HL-60 (cell line): Measurements from ENCODE around the gene SLC6A9.

Source experiments
- DNase-seq, 2 experiments: peaks; one replicate each; pipeline ENCODE4 v3.0.0-alpha.2; 2010 to 2020; ENCODE audit warnings: low read depth in 1 of 2, low spot score in 1 of 2
- H3K27ac ChIP-seq: fragments of 250-450 bp; sonication (Bioruptor Pico); replicated peaks from 2 replicates; pipeline ENCODE4 v1.5.1; 2020; ENCODE audit warnings: mild to moderate bottlenecking, moderate library complexity
- H3K27me3 ChIP-seq: fragments of 250-450 bp; sonication (Bioruptor Pico); 2 replicates; pipeline ENCODE4 v1.5.1; 2021; ENCODE audit warnings: mild to moderate bottlenecking, moderate library complexity; ENCODE audit not compliant: insufficient read depth, poor library complexity, severe bottlenecking
- H3K4me3 ChIP-seq: replicated peaks from 2 replicates; pipeline ENCODE4 v1.5.1; 2011; ENCODE audit warnings: mild to moderate bottlenecking, control low read depth, low read length; ENCODE audit not compliant: insufficient read depth
- GABPA ChIP-seq: IDR thresholded peaks from 2 replicates; pipeline ENCODE4 v1.6.1; 2012; ENCODE audit warnings: low read depth
- POLR2AphosphoS5 ChIP-seq: IDR thresholded peaks from 2 replicates; pipeline ENCODE4 v1.6.1; 2012; ENCODE audit warnings: low read depth
- SPI1 ChIP-seq: IDR thresholded peaks from 2 replicates; pipeline ENCODE4 v1.6.1; 2012; ENCODE audit warnings: low read depth, mild to moderate bottlenecking, borderline replicate concordance
- TF ChIP-seq, protein P1 (sequence below): IDR thresholded peaks from 2 replicates; pipeline ENCODE4 v1.6.1; 2012; ENCODE audit warnings: low read depth; ENCODE audit not compliant: insufficient replicate concordance
- TF ChIP-seq, protein P2 (sequence below): IDR thresholded peaks from one replicate; pipeline ENCODE4 v1.5.1; 2011; ENCODE audit warnings: low read length, control low read depth, inconsistent platforms; ENCODE audit not compliant: insufficient read depth

SLC6A9 gene

DNA sequence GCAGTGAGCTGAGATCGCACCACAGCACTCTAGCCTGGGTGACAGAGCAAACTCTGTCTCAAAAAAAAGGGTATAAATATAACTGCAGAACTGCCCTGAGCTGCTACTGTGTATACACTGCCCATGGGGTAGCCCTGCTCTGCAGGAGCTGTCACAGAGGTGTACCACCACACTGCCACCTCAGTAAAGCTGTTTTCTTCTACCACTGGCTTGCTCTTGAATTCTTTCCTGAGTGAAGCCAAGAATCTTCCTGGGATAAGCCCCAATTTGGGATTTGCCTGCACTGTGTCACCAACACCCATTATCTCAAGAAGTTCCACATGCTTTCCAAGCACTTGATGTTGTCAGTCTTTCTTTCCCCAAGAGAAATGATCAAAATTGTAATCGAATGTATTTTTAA, 30.6 kb upstream of the SLC6A9 start:
- no peak for TF ChIP-seq POLR2AphosphoS5
- TF ChIP-seq, protein P1, sequence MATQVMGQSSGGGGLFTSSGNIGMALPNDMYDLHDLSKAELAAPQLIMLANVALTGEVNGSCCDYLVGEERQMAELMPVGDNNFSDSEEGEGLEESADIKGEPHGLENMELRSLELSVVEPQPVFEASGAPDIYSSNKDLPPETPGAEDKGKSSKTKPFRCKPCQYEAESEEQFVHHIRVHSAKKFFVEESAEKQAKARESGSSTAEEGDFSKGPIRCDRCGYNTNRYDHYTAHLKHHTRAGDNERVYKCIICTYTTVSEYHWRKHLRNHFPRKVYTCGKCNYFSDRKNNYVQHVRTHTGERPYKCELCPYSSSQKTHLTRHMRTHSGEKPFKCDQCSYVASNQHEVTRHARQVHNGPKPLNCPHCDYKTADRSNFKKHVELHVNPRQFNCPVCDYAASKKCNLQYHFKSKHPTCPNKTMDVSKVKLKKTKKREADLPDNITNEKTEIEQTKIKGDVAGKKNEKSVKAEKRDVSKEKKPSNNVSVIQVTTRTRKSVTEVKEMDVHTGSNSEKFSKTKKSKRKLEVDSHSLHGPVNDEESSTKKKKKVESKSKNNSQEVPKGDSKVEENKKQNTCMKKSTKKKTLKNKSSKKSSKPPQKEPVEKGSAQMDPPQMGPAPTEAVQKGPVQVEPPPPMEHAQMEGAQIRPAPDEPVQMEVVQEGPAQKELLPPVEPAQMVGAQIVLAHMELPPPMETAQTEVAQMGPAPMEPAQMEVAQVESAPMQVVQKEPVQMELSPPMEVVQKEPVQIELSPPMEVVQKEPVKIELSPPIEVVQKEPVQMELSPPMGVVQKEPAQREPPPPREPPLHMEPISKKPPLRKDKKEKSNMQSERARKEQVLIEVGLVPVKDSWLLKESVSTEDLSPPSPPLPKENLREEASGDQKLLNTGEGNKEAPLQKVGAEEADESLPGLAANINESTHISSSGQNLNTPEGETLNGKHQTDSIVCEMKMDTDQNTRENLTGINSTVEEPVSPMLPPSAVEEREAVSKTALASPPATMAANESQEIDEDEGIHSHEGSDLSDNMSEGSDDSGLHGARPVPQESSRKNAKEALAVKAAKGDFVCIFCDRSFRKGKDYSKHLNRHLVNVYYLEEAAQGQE, result no peak
- TF ChIP-seq SPI1, result no peak
- no peak for TF ChIP-seq GABPA
- TF ChIP-seq, protein P2, sequence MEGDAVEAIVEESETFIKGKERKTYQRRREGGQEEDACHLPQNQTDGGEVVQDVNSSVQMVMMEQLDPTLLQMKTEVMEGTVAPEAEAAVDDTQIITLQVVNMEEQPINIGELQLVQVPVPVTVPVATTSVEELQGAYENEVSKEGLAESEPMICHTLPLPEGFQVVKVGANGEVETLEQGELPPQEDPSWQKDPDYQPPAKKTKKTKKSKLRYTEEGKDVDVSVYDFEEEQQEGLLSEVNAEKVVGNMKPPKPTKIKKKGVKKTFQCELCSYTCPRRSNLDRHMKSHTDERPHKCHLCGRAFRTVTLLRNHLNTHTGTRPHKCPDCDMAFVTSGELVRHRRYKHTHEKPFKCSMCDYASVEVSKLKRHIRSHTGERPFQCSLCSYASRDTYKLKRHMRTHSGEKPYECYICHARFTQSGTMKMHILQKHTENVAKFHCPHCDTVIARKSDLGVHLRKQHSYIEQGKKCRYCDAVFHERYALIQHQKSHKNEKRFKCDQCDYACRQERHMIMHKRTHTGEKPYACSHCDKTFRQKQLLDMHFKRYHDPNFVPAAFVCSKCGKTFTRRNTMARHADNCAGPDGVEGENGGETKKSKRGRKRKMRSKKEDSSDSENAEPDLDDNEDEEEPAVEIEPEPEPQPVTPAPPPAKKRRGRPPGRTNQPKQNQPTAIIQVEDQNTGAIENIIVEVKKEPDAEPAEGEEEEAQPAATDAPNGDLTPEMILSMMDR, result no peak
- H3K27me3 ChIP-seq, result no peaks in the 10 kb centered on the region
- no peak for DNase-seq
- no peak overlapping the region for H3K4me3 ChIP-seq
- no peak overlapping the region for H3K27ac ChIP-seq

DNA sequence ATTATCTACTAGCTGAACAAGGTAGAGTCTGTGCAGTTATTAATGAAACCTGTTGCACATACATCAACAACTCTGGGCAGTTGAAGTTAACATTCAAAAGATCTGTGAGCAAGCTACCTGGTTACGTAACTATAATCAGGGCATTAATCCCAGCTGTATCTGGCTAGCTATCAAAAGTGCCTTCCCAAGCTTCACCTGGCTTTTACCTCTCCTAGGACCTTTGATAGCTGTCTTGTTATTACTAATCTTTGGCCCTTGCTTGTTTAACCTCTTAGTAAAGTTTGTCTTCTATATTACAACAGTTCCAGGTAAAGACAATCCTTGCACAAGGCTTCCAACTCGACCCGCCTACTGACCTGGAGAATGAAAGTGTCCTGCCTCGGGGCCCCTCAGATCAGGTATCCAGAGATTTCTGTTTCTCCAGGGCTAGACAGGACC, 29.6 kb upstream of the SLC6A9 start:
- no peak overlapping the region for H3K4me3 ChIP-seq
- H3K27ac ChIP-seq, result no peak overlapping the region
- TF ChIP-seq GABPA, result no peak
- no peak for TF ChIP-seq SPI1
- TF ChIP-seq, protein P2, result no peak
- TF ChIP-seq, protein P1, result no peak
- TF ChIP-seq POLR2AphosphoS5, result no peak
- H3K27me3 ChIP-seq, result no peaks in the 10 kb centered on the region
- DNase-seq, result no peak

DNA sequence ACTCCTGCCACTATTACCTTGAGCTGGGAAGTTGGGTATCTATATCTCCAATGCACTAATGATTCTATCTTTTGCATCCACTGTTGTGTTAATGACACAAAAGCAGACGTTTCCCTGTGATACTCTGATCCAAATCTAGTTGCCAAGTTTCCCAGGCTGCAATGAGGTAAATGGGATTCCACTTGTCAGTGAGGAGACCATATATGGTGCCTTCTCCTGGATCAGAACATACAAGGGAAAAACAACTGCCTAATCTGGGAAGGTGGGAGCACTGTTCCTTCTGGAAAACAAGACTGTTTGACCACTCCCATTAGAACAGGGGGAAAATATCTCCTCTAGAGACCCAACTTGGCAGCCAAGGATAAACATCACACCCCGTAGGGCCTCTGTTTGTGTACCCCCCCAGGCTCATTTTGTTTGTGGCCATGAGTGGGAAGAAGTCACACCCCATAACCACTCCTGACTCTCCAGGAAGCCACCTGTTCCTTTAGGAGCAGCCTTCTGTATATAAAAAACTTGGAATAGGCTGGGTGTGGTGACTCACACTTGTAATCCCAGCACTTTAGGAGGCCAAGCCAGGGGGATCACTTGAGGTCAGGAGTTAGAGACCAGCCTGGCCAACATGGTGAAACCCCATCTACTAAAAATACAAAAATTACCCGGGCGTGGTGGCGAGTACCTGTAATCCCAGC, 28.5 kb upstream of the SLC6A9 start:
- Histone ChIP-seq H3K27ac (no peak overlapping the region), H3K27me3 (no peaks in the 10 kb centered on the region), H3K4me3 (no peak overlapping the region)
- TF ChIP-seq GABPA (no peak), POLR2AphosphoS5 (no peak), SPI1 (no peak)
- TF ChIP-seq, protein P1, result no peak
- TF ChIP-seq, protein P2, result no peak
- DNase-seq, result no peak
